Gastroesophageal sphincter (tissue), 4 donors: ENCODE results near the gene ID2. TPM values are rescaled to one million over a fixed set of nuclear protein-coding genes. Genes with fewer than 3 reads are reported as not detected.

Source experiments
- ATAC-seq: fragments of 150-250 bp; one replicate; pipeline ENCODE4 v1.9.1; 2016; ENCODE audit warnings: mild to moderate bottlenecking, moderate library complexity
- H3K27ac ChIP-seq, 4 donors: fragments of 200-600 bp; sonication (generic) in 3 of 4; 1 replicate in 3 of 4; 2 replicates in 1 of 4; pipeline ENCODE4 v1.5.1; 2016 to 2019
- H3K27me3 ChIP-seq: fragments of 200-600 bp; sonication (generic); one replicate; pipeline ENCODE4 v1.5.1; 2019
- H3K36me3 ChIP-seq, 2 donors: fragments of 200-600 bp; sonication (generic); one replicate each; pipeline ENCODE4 v1.5.1; 2019; ENCODE audit warnings: control low read depth in 1 of 2
- H3K4me1 ChIP-seq, 3 donors: fragments of 200-600 bp; sonication (generic); 1 replicate in 2 of 3; 2 replicates in 1 of 3; pipeline ENCODE4 v1.5.1; 2016 to 2019; ENCODE audit warnings: control low read depth in 2 of 3
- H3K4me3 ChIP-seq, 2 donors: fragments of 200-600 bp; sonication (generic); one replicate each; pipeline ENCODE4 v1.5.1; 2019; ENCODE audit warnings: mild to moderate bottlenecking in 1 of 2, moderate library complexity in 1 of 2
- H3K9me3 ChIP-seq, 3 donors: fragments of 200-600 bp; sonication (generic); one replicate each; pipeline ENCODE4 v1.5.1; 2017 to 2019; ENCODE audit warnings: control low read depth in 2 of 3
- CTCF ChIP-seq, 4 experiments: fragments of 200-600 bp in 2 of 4; fragments of 450-650 bp in 2 of 4; sonication (generic) in 1 of 4; IDR thresholded peaks; one replicate each; pipeline ENCODE4 v1.5.1; 2017 to 2019; ENCODE audit warnings: antibody characterized with exemption in 4 of 4, mild to moderate bottlenecking in 2 of 4, moderate library complexity in 2 of 4
- EP300 ChIP-seq: sonication (generic); formaldehyde crosslinking; IDR thresholded peaks from one replicate; pipeline ENCODE4 v1.6.1; 2017; ENCODE audit warnings: antibody characterized with exemption, mild to moderate bottlenecking
- POLR2A ChIP-seq, 2 donors: fragments of 450-650 bp; IDR thresholded peaks; one replicate each; pipeline ENCODE4 v1.6.1; 2017; ENCODE audit warnings: antibody characterized with exemption in 2 of 2, mild to moderate bottlenecking in 2 of 2, moderate library complexity in 1 of 2
- POLR2AphosphoS5 ChIP-seq: sonication (generic); formaldehyde crosslinking; IDR thresholded peaks from one replicate; pipeline ENCODE4 v1.6.1; 2017; ENCODE audit warnings: antibody characterized with exemption
- WGBS, 2 donors: methylation state at CpG; one replicate each; pipeline ENCODE4 v1.1.5; 2018; ENCODE audit warnings: low coverage in 1 of 2; 5-methylcytosine and 5-hydroxymethylcytosine counted together
- total RNA-seq, 4 donors: library from RNA; depleted of rRNA; stranded (reverse); fragments of >200 nt; gene quantifications; one replicate each; pipeline ENCODE4 v1.1.0, GENCODE V29; 2016

Gene ID2
- total RNA-seq, 4 donors from 2014 or later: 142 to 384 (median 169) TPM

GRCh38 chr2:8719528-8719927, 37.7 kb downstream of the ID2 start:
- no peaks in the 10 kb centered on the region for H3K27me3 ChIP-seq
- no peak overlapping the region for H3K4me3 ChIP-seq
- TF ChIP-seq EP300 (no peak), CTCF (IDR thresholded peaks at IDR 0.05) (no peak), POLR2AphosphoS5 (no peak), POLR2A (IDR thresholded peaks at IDR 0.05) (no peak)
- no peak overlapping the region for H3K27ac ChIP-seq
- no peaks in the 10 kb centered on the region for H3K9me3 ChIP-seq
- no peaks in the 10 kb centered on the region for H3K4me1 ChIP-seq
- peaks cover 0 to 11% of the 10 kb centered on the region in 2 donors for H3K36me3 ChIP-seq
- ATAC-seq: no peak
- WGBS, 2 donors: 55 to 81% methylated on average over 3 of the region's 3 CpGs

GRCh38 chr2:8720741-8721140, 38.9 kb downstream of the ID2 start:
- TF ChIP-seq POLR2AphosphoS5 (no peak), POLR2A (IDR thresholded peaks at IDR 0.05) (no peak), EP300 (no peak), CTCF (IDR thresholded peaks at IDR 0.05) (no peak)
- Histone ChIP-seq H3K4me3 (no peak overlapping the region), H3K9me3 (no peaks in the 10 kb centered on the region), H3K36me3 (peaks cover 0 to 18% of the 10 kb centered on the region in 2 donors), H3K4me1 (no peaks in the 10 kb centered on the region), H3K27ac (no peak overlapping the region), H3K27me3 (no peaks in the 10 kb centered on the region)
- ATAC-seq: no peak
- 55 to 66% methylated on average over 3 of the region's 3 CpGs for WGBS, 2 donors

GRCh38 chr2:8721410-8721809, 39.6 kb downstream of the ID2 start:
- Histone ChIP-seq H3K4me1 (no peaks in the 10 kb centered on the region), H3K27ac (no peak overlapping the region), H3K36me3 (peaks cover 0 to 25% of the 10 kb centered on the region in 2 donors), H3K27me3 (no peaks in the 10 kb centered on the region), H3K9me3 (no peaks in the 10 kb centered on the region), H3K4me3 (no peak overlapping the region)
- 76 to 89% methylated on average over 3 of the region's 3 CpGs for WGBS, 2 donors
- no peak for ATAC-seq
- TF ChIP-seq POLR2AphosphoS5 (no peak), EP300 (no peak), POLR2A (IDR thresholded peaks at IDR 0.05) (no peak), CTCF (IDR thresholded peaks at IDR 0.05) (no peak)

- Histone ChIP-seq H3K27ac (no peak overlapping the region), H3K27me3 (no peaks in the 10 kb centered on the region), H3K4me3 (no peak overlapping the region), H3K9me3 (no peaks in the 10 kb centered on the region), H3K36me3 (peaks cover 0 to 40% of the 10 kb centered on the region in 2 donors), H3K4me1 (no peaks in the 10 kb centered on the region)
- 94 to 97% methylated on average over 4 to 5 of the region's 10 CpGs for WGBS, 2 donors
- TF ChIP-seq EP300: no peak
- no peak for TF ChIP-seq POLR2A (IDR thresholded peaks at IDR 0.05)
- TF ChIP-seq CTCF (IDR thresholded peaks at IDR 0.05): no peak
- no peak for TF ChIP-seq POLR2AphosphoS5
- no peak for ATAC-seq
Measured at GRCh38 chr2:8722986-8723385, 41.1 kb downstream of the ID2 start.

GRCh38 chr2:8725838-8726237, 44.0 kb downstream of the ID2 start:
- peaks cover 0 to 61% of the 10 kb centered on the region in 2 donors for H3K36me3 ChIP-seq
- no peak overlapping the region for H3K4me3 ChIP-seq
- no peak for ATAC-seq
- H3K27ac ChIP-seq: no peak overlapping the region
- no peaks in the 10 kb centered on the region for H3K9me3 ChIP-seq
- H3K4me1 ChIP-seq: peaks cover 0 to 6% (median 0%) of the 10 kb centered on the region in 3 donors
- WGBS, 2 donors: 79 to 86% methylated on average over 7 of the region's 7 CpGs
- TF ChIP-seq POLR2A (IDR thresholded peaks at IDR 0.05) (no peak), POLR2AphosphoS5 (no peak), CTCF (IDR thresholded peaks at IDR 0.05) (no peak), EP300 (no peak)
- H3K27me3 ChIP-seq: no peaks in the 10 kb centered on the region
